ENCODE results near the gene STARD9.
"Not testable (repeated sequence)": the region's sequence is repeated elsewhere in the genome, so short reads cannot be mapped to it uniquely, and the experiment has no call there.

Gene STARD9

GRCh38 chr15:42575188-42576039, at the start of gene STARD9:
TSS of gene STARD9 (plus strand) at chr15:42575606. CDS start at chr15:42575716, 110 bp downstream.
- DNase-seq: peak; percentile 94

DNA sequence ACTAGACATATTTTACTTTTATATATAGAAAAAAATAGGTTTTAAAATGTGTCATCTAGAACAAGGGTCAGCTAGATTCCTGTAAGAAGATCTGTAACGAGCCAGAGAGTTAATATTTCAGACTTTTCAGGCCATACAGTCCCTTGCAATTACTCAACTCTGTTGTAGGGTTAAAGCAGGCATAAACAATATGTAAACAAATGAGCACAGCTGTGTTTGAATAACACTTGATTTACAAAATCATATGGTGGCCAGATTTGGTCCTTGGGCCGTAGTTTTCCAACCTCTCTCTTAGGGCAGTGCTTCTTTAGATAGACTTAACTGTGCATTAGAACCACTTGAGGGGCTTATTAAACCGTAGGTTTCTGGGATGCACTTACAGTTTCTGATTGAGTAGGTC, 46.4 kb upstream of the STARD9 start:
- no peak for DNase-seq

GRCh38 chr15:42533246-42533645, 42.2 kb upstream of the STARD9 start:
- DNase-seq: no peak

- DNase-seq: no peak
Measured at GRCh38 chr15:42544853-42545629, 30.4 kb upstream of the STARD9 start.

GRCh38 chr15:42547918-42548248, 27.5 kb upstream of the STARD9 start:
- peak; percentile 38 for DNase-seq

GRCh38 chr15:42548249-42549031, 27.0 kb upstream of the STARD9 start, which contains the start of the genes HAUS2 and LRRC57:
TSS of gene HAUS2 (plus strand) at chr15:42548838. CDS start at chr15:42548873, 35 bp downstream.
TSS of gene LRRC57 (minus strand) at chr15:42548793. CDS start at chr15:42548434, 359 bp downstream.
- peak; percentile 71 for DNase-seq

GRCh38 chr15:42549032-42549491, 26.3 kb upstream of the STARD9 start:
- DNase-seq: peak; percentile 61

- no peak for DNase-seq
Measured at GRCh38 chr15:42549741-42550392, 25.5 kb upstream of the STARD9 start.

GRCh38 chr15:42553554-42553953, 21.9 kb upstream of the STARD9 start:
- DNase-seq: no peak

GRCh38 chr15:42556550-42557207, 18.7 kb upstream of the STARD9 start:
- not testable (repeated sequence) for DNase-seq

DNA sequence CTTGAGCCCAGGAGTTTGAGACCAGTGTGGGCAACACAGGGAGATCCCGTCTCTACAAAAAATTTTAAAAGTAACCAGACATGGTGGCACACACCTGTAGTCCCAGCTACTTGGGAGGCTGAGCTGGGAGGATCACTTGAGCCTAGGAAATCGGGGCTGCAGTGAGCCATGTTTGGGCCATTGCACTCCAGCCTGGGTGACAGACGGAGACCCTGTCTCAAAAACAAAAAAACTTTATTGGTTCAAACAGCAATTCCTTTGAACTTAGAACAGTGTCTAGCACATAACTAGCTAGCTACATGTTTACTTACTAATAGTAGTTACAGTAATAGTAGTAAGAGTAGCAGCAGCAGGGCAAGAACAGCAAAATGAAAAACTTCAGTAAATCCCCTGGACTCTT, 16.7 kb upstream of the STARD9 start:
- no peak for DNase-seq

- DNase-seq: no peak
Measured at GRCh38 chr15:42576040-42576594, 711 bp downstream of the STARD9 start.

DNA sequence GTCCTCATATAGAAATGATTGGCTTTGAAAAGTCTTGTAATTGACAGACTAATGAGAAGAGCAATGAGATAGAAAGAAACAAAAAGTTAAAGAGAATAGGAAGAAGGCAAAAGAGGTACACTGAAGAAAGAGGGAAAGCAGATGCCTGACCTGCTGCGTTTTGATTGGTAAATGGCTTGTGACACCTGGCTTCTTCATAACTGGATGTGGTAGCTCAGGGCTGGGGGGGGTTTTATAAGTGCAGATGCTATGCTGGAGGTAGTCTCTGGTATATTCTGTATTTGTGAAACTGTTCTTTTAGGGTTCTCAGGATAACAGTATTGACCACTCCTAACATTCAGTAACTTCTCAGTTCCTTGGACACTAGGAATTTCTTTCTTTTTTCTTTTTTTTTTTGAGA, 1.4 kb downstream of the STARD9 start:
- DNase-seq: no peak

GRCh38 chr15:42577514-42578031, 2.2 kb downstream of the STARD9 start:
- DNase-seq: no peak

DNA sequence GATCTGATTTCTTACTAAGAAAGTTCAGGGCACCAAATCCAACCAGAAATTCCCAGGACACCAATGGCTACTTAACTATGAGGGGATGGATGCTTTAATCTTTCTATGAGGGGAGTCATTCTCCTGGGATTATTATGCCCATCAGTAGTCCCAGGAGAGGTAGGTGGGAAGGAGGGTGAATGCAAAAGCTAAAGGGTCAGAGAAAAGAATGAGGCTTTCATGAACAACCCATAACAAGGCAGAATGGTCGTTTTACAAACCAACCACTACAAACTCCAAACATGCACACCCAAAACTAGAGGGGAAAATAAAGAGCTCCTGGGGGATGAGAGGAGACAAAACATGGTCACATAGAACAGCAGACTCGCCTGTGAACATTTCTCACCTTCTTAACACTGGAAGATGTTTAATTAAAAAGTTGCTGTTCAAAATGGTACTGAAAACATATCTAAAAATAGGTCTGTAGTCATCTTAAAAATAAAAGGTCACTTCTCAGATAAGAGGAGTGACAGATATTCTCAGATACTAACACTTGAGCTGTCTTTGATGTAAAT, 3.7 kb downstream of the STARD9 start:
- no peak for DNase-seq

GRCh38 chr15:42581272-42581730, 5.9 kb downstream of the STARD9 start:
- DNase-seq: peak; percentile 61

GRCh38 chr15:42582569-42583375, 7.4 kb downstream of the STARD9 start:
- no peak for DNase-seq

DNA sequence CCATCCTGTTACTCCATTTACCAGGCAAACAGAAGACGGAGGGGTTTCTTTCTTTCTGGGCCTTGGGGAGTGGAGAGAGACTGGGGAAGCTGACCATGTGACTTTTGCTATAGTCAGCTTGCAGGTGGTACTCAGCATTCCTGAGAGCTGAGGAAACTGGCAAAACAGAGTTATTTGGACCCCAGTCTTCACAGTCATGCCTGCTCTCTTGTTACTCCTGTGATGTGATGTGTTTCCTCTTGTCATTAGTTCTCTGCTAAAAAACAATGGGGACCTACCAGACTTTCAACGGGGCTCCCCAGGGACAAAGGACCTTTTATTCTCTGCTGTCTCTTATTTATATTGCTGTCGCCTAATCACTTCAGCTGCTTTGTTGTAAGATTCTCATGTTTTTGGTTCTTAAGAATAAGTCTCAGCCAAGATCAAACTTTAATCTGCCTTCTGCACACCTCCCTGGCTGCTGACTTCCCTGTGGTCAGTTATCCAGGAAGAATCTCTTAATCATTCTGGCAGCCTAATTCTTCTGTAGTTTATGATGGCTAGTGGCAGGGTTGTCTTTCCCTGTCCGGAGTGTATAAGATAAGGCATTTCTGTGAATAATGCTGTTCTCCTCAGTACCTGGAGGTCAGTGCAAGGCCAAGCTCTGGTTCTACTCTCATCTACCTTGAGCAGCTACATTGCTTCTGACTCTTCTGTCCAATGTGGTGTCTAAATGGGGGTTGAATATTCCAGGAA, 8.8 kb downstream of the STARD9 start:
- DNase-seq: no peak

- DNase-seq: no peak
Measured at GRCh38 chr15:42590619-42591237, 15.3 kb downstream of the STARD9 start.

Measured in NCI-H2227 treated with DMSO at 0.1 percent for 48 hours (cell line).